Activated CD8-positive, alpha-beta memory T cell treated with anti-CD3 and anti-CD28 coated beads for 36 hours (primary cell): ENCODE measurements around the gene SHISA7. TPM values are rescaled to one million over a fixed set of nuclear protein-coding genes. Genes with fewer than 3 reads are reported as not detected.

Experiments used
- CTCF ChIA-PET: fragments of 350-600 bp; sonication (Branson Sonifier 250); formaldehyde crosslinking; loops from one replicate; lab custom pipeline; 2021; ENCODE audit warnings: antibody characterized with exemption; lab: Charles Lee
- POLR2A ChIA-PET: fragments of 350-600 bp; sonication (Branson Sonifier 250); formaldehyde crosslinking; loops from one replicate; lab custom pipeline; 2021; ENCODE audit warnings: antibody characterized with exemption; lab: Charles Lee
- total RNA-seq, 2 experiments: library from RNA; stranded (reverse); gene quantifications; one replicate each; pipeline ENCODE4 v1.2.3, GENCODE V29; 2021

SHISA7 gene
- total RNA-seq: not detected

DNA sequence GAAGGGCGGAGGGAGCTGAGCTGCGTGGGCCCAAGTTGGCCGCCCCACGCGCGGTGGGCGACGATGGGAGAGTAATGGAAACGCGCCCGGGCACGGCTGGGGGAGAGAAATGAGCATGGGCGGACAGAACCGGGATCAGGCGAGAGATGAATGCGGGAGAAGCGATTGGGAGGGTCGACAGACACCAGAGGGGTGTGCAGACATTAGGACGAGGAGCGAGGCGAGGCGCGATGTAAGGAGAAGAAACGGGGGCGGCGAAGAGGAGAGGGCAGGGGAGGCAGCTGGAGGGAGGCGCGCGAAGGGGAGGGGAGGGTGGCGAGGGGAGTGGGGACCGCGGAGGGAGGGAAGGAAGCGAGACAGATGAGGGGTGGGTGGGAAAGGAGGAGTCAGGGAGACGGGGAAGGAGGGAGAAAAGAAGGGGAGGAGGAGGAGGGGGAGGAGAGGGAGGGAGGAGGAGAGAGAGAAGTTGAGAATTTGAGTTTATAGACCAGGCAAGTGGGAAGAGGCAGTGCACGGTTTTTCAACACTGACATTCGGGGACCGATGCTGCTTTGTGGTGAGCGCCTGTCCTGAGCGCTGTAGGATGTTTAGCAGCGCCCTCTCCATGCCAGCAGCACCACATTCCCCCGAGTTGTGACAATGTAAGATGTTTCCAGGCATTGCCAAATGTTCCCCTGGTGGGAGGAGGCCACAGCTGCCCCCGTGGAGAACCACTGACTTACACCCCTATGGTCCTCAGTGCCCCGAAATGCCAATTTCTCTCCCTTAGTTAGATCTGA, at the start of gene SHISA7:
SHISA7 (minus strand) TSS at position 256 of the 779 bp plus-strand sequence. CDS start 437 bp downstream, outside the sequence.
- CTCF ChIA-PET: interaction anchor here (0.6 to 1.1 kb wide), 2 partner anchors 26 to 612 kb away, joined by 3 to 6 read pairs; no protein-coding TSS in a partner anchor
- POLR2A ChIA-PET: no interaction called here

DNA sequence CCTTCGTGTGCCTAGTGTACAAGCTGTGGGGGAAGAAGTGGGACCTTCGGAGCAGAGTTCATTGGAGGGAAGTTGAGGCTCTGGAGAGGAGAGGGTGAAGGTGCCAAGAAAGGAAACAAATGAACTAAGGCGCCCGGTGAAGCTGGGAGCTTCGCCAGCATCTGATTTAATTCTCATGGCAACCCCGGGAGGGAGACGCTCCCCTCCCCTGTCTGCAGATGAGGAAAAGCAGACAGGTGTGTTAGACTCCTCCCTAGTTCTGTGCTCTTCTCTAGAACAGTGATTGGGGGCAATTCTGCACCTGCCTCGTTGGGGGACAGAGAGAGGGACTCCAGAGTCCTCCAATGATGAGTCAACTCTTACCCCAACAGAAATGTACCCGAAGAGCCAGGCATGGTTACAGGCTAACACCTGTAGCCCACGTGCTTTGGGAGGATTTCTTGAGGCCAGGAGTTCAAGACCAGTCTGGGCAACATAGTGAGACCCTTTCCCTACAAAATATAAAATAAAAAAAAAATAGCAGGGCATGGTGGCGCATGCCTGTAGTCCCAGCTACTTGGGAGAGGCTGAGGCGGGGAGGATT, 49.4 kb upstream of the SHISA7 start:
- POLR2A ChIA-PET: no interaction called here
- CTCF ChIA-PET: no interaction called here

DNA sequence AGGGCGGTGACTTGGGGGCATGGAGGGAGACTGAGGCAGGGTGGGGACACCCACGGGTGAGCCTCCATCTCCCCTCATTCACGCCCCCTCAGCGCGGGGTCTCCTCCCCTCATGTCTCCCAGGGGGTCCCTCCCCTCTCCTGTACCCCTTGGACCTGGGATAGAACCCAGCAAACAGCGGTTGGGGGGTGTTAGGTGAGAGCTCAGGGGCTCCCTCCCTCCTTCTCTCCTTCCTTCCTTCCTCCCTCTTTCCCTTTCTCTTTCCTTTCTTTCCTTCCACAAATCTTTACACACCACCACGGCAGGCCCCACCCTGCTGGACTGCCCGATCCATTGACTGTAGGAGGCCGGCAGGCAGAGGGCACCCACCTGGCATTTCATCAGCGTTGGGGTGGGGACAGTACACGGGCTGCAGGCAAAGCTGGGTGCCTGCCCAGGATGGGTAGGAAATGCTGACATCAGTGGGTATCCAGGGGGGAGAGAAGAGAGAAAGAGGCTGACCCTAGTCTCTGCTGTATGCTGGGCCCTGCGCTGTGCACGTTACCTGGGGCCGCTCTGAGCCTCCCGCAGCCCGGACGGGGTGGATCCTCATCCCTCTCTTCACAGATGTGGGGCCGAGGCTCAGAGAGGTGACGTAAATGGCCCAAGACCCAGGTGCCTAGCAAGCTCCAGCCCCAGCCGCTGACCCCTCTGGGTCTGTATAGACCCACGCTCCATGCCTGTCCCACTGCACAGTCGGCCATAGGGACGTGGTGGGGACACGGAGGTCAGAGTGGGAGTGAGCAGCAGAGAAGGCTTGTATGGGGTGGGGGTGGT, 48.7 kb upstream of the SHISA7 start:
- ChIA-PET CTCF (interaction anchor here (1.2 to 1.9 kb wide), 2 partner anchors 24 to 351 kb away, joined by 3 to 6 read pairs; no protein-coding TSS in a partner anchor), POLR2A (no interaction called here)

DNA sequence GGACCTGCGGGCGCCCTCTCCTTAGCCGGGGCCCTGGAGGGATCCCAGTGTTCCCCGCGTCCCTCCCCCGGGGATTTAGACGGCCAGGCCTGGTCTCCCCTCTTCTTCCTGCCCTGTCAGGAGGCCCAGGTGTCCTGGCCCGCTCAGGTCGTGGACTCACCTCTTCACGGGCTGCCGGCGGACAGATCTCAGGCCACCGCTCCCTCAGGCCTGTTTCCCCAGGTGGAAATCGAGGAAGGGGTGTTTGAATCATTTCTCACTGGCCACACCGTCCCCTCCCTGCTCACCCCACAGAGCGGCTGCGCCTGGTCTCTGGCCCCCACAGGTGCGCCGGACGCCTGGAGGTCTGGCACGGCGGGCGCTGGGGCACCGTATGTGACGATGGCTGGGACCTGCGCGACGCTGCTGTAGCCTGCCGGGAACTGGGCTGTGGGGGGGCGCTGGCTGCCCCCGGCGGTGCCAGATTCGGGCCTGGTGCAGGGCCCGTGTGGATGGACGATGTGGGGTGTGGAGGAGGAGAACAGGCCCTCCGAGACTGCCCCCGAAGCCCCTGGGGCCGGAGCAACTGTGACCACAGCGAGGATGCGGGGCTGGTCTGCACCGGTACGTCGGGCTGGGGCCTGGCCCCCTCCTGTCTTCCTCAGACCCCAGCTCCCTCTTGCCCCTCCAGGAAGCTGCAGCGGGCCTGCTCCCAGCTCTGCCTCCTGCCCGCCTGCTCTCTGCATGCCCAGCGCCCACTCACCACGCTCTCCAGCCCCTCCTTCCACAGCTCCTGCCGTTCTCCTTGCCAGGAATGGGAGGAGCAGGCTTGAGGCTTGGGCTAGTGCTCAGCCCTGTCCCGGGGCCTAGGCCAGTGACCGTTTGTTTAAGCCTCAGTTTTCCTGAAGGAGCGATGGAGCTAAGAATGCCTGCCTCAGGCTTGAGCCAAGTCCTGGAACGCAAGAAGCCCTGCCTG, 47.7 kb upstream of the SHISA7 start:
- ChIA-PET CTCF (interaction anchor here (1.2 to 1.9 kb wide), 2 partner anchors 23 to 350 kb away, joined by 3 to 6 read pairs; no protein-coding TSS in a partner anchor), POLR2A (no interaction called here)

DNA sequence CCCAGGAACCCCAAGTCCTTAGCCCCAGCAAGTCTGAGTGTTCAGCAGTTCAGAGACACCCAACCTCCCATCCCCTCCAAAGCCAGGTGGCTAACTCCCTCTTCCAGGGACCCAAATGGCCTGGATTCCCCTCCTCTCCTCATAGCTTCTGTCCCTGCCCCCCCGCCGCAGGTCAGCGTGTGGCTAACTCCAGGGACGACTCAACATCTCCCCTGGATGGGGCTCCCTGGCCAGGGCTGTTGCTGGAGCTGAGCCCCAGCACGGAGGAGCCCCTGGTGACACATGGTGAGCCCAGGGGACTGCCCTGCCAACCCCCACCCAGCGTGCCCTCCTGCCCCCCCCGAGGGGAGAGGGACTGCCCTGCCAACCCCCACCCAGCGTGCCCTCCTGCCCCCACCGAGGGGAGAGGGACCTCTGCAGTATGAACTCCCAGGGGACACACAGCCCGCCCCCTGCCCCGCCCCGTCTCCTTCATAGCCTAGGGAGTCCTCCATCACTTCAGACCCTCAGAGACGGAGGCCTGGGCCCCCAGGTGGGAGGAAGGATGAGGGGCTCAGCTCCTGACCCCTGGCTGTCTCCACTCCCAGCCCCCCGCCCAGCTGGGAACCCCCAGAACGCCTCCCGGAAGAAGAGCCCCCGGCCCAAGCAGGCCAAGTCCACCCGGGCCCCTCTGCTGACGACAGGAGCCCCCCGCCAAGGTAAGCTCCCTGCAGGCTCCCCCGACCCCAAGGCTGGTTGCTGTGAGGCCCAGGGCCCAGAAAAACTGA, 46.8 kb upstream of the SHISA7 start:
- ChIA-PET POLR2A (no interaction called here), CTCF (interaction anchor here (1.9 kb wide), 1 partner anchor 22 kb away, joined by 6 read pairs; no protein-coding TSS in a partner anchor)

DNA sequence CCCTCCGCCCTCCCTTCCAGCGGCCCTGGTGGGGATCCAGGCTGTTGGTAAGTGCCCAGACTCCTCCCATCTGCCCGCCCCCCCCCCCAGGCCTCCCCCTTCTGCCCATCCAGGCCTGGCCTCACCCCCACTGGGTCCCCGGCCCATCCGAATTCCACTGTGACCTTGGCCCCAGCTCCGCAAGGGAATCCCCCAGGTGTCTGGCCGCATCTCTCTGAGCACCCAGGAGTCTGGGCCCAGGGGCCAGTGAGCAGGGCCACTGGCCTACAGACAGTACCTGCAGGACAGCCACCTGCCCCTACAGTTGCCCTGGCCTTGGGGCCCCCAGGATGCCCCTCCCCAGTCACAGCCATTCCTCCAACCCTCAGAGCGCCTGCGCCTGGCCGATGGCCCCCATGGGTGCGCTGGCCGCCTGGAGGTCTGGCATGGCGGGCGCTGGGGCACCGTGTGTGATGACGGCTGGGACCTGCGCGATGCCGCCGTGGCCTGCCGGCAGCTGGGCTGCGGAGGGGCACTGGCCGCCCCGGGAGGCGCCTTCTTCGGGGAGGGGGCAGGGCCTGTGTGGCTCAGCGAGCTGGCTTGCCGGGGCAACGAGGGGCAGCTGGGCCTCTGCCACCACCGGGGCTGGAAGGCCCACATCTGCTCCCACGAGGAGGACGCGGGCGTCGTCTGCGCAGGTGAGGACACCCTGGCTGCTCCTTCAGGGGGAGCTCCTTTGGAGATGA, 46.0 kb upstream of the SHISA7 start:
- POLR2A ChIA-PET: no interaction called here
- CTCF ChIA-PET: interaction anchor here (5.7 kb wide), 1 partner anchor 15 kb away, joined by 25 read pairs; no protein-coding TSS in a partner anchor

DNA sequence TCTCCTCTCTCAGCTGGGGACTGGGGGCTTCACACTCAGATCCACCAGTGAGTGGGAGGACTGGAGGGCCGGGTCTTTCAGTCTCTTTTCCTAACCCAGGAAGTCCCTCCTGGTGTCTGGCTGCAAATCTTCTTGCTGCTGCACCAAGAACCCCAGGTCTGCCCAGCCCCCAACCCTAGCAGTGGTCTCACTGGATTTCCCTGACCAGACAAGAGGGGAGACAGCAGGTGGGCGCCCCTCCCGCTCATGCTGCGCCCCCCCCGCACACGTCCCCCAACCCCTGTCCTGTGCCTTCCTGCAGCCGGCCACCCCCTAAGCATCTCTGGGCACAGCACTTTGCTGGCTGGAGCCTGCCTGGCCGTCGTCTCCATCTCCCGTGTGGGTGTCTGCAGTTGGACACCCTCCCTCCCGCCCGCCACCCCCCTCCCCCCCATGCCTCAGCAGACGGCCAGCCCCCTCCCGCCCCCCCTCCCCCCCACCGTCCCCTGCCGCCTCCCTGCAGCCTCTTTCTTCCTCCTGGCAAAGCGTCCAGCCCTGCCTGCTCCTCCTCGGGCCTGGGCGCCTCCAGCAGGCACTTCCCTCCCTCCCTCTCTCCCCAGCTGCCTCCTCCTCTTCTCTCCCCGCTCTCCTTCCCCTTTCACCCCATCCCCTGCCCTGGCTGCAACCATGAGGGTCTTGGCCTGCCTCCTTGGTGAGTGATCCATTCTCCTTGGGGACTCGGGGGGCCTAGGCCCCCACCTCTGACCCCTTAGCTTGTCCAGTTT, 45.0 kb upstream of the SHISA7 start, which contains the start of gene SSC5D:
SSC5D (plus strand) TSS at position 513 of the 764 bp plus-strand sequence; CDS start at position 667, 154 bp downstream.
- CTCF ChIA-PET: interaction anchor here (1.5 to 5.7 kb wide), 2 partner anchors 10 to 16 kb away, joined by 6 to 25 read pairs; no protein-coding TSS in a partner anchor
- POLR2A ChIA-PET: no interaction called here

DNA sequence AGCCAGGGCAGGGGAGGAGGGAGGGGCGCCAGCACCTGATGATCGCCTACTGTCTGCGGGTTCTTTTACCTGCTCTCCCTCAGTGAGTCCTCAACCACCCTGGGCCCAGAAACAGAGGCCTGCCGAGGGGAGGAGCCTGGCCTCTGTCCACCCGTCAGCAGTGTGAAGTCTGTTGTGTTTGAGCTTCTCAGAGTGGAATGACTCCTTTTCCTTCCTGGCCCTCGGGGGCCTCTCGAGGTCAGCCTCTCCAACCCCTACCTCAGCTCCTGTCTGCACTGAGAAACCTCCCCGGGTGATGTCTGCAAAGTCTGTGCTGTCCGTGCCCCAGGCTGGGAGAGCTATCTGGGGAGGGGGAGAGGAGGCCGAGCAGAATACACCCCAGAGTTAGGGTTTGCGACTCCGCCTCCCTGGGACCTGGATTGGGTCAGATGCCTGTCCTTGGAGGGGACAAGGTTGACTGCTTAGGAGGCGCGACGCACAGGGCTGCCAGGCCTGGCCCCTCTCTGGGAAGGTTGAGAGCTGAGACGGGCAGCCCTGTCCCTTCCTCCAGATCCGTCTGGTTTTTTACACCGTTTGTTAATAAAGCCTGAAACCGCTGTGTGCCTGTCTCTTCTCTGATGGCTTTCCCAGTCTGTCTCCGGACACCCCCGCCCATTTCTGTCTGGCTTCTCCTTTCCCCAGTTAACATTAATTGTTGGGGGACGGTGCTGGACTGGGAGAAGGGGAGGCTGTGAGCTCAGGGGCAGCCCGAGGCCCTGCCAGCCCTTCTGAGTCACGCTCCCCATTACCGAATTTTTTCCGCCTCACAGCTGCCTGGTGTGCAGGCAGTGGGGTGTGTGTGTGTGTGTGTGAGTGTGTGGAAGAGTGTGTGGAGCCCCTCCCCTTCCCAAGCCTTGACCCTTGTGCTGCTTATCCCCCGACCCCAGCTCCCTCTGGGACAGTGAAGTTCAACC, 44.1 kb upstream of the SHISA7 start:
- CTCF ChIA-PET: interaction anchor here (1.5 to 5.7 kb wide), 3 partner anchors 11 to 119 kb away, joined by 5 to 25 read pairs (median 6); partner anchors contain the start of gene ZNF865

DNA sequence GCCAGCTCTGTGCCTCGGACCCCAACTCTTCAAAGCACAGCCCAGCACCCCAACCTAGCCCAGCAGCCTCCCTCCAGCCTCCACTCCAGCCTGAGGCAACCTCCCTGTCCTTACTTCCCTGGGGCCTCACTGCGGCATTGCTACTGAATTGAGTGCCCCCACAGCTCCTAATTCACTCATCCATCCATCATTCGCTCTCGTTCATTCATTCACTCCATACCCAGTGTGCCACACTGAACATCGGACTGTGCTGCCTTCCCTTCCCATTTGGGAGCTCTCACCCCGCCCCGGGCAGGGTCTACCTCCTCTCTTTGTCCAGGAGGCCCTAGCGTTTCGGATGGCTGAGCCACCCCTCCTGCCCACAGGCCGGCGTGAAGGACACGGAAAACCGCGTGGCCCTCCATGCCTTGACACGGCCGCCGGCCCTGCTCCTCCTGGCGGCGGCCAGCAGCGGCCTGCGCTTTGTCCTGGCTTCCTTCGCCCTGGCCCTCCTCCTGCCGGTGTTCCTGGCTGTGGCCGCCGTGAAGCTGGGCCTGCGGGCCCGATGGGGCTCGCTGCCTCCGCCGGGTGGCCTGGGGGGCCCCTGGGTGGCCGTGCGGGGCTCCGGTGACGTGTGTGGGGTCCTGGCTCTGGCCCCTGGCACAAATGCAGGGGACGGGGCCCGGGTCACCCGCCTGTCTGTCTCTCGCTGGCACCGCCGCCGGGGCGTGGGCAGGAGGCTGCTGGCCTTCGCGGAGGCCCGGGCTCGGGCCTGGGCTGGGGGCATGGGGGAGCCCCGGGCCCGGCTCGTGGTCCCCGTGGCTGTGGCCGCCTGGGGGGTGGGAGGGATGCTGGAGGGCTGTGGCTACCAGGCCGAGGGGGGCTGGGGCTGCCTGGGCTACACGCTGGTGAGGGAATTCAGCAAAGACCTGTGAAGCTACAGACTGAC, 43.2 kb upstream of the SHISA7 start:
- POLR2A ChIA-PET: interaction anchor here (2.7 kb wide), 1 partner anchor 10 kb away, joined by 14 read pairs; the partner anchor contains the start of gene ZNF628
- CTCF ChIA-PET: interaction anchor here (0.5 to 5.7 kb wide), 4 partner anchors 12 to 142 kb away, joined by 3 to 25 read pairs (median 6); partner anchors contain the start of gene ZNF865

More for the DNA sequence above, 44.1 kb upstream of the SHISA7 start:
- POLR2A ChIA-PET: interaction anchor here (2.7 kb wide), 1 partner anchor 11 kb away, joined by 14 read pairs; the partner anchor contains the start of gene ZNF628

DNA sequence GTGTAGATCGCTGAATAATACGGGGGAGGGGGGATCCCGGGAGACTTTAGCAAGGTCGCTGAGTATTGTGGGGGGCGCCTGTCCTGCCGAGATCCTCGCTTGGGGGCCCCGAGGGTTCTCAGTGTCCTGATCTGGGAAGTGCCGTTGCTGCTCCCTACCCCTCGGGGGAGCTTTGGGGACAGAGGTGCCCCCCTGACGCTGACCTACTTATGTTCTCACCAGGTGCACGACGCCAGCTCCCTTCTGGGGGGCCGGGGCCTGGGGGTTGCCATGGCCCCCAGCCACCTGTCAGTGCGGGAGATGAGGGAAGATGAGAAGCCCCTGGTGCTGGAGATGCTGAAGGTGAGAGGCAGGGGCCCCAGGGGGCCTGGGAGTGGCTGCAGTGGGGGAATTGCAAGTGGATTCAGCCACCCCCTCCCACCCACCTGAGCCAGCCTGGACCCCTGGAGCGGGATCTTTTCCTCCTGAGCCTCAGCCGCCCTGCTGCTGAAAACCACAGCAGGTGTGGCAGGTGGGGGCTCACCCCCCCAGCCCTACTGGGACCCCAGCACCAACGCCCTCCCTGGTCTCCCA, 42.4 kb upstream of the SHISA7 start:
- ChIA-PET CTCF (interaction anchor here (0.6 to 5.7 kb wide), 4 partner anchors 9 to 121 kb away, joined by 4 to 25 read pairs (median 5); partner anchors contain the start of gene ZNF865), POLR2A (interaction anchor here (2.7 kb wide), 1 partner anchor 9 kb away, joined by 14 read pairs; the partner anchor contains the start of gene ZNF628)

DNA sequence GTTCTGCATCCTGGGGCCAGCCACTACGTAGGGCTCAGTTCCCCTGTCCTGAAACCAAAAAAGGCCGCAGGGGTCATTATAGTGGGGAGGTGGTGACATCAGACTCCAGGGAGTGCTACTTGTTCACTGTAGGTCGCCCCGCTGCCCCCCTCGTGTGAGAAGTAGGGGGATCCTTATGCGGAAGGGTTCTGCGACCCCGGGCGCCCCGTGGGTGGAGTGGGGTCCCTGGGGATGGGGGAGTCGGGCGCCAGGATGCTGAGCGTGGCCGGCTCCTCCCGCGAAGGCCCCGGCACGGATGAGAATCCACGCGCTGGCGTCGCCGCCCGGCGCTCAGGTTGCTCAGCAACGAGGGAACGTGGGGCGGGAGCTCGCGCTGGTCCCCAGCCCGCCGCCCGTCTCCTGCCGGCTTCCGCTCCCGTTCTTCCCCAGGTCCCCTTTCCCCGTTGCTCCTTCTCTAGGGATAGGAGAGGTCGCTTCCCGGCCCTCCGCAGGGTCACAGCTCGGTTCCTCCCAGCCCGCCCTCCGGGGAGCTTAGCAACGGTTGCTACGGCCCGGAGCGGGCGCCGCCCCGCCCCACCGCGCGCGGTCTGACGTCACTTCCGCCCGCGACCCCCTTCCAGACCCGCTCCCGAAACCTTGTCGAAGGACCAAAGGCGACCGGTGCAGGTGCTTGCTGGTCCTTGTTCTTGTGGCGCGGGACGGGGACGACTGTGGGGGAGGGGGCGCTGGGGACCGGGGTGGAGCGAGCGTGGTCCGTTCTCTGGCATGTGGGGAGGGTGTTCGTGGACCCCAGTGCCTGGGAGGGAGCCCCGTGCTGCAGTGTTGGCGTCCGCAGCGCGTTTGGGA, 41.7 kb upstream of the SHISA7 start, which contains the start of gene NAT14:
NAT14 (plus strand) TSS at position 596 of the 846 bp plus-strand sequence. CDS start 521 bp downstream, outside the sequence.
- ChIA-PET POLR2A (interaction anchor here (2.7 kb wide), 1 partner anchor 8 kb away, joined by 14 read pairs; the partner anchor contains the start of gene ZNF628), CTCF (interaction anchor here (0.6 to 5.7 kb wide), 3 partner anchors 8 to 20 kb away, joined by 4 to 25 read pairs (median 5); no protein-coding TSS in a partner anchor)
